HepG2 (cell line): ENCODE results near the gene TTYH2. TPM values are rescaled to one million over a fixed set of nuclear protein-coding genes. Genes with fewer than 3 reads are reported as not detected.

Experiments
- ATAC-seq: fragments of 200-7000 bp; cut with Tn5 transposase; 3 replicates; pipeline ENCODE4 v1.9.1; 2020; ENCODE audit warnings: mild to moderate bottlenecking, moderate library complexity
- BruUV-seq: library from RNA; stranded (reverse); fragments of 400-500 nt; replicated peaks from 2 replicates; lab custom pipeline; 2021; lab: Mats Ljungman, UMichigan
- CTCF ChIA-PET: fragments of 300-600 bp; formaldehyde crosslinking; extraction: SDS; loops from one replicate; lab custom pipeline; 2021; ENCODE audit warnings: low total read pairs, inconsistent platforms, low intra/inter-chr PET ratio; lab: Yijun Ruan, JAX
- POLR2A ChIA-PET: fragments of 350-600 bp; sonication (Branson Sonifier 250); formaldehyde crosslinking; loops from one replicate; lab custom pipeline; 2020; ENCODE audit warnings: antibody characterized with exemption, inconsistent platforms; lab: Yijun Ruan, JAX
- DNase-seq: peaks from one replicate; pipeline ENCODE4 v3.0.0-alpha.2; 2015; ENCODE audit warnings: low spot score
- FAIRE-seq: peaks from 3 replicates; lab custom pipeline; 2011; peaks lifted over from hg19 to GRCh38; lab: Jason Lieb, UNC
- H2AFZ ChIP-seq: one replicate; pipeline ENCODE4 v1.6.1; 2011; ENCODE audit warnings: low read length, inconsistent platforms
- H3K27ac ChIP-seq: fragments of 300-600 bp; 3 replicates; pipeline ENCODE4 v1.8.0; 2011; ENCODE audit warnings: mixed run types, mild to moderate bottlenecking, mixed read lengths, low read length, inconsistent platforms; ENCODE audit not compliant: insufficient read depth; ENCODE audit errors: extremely low read length
- H3K27me3 ChIP-seq, 2 experiments: fragments of 200-600 bp in 1 of 2; 2 replicates in 1 of 2; 3 replicates in 1 of 2; pipeline versions ENCODE4 v1.6.0 to v1.8.0; 2011; ENCODE audit warnings: low read length in 2 of 2, mild to moderate bottlenecking in 2 of 2, moderate library complexity in 2 of 2, inconsistent platforms in 1 of 2; ENCODE audit not compliant: insufficient read depth in 2 of 2, control insufficient read depth in 1 of 2
- H3K36me3 ChIP-seq, 2 experiments: fragments of 200-600 bp in 1 of 2; replicated peaks in 1 of 2; 2 replicates in 1 of 2; 3 replicates in 1 of 2; pipeline versions ENCODE4 v1.5.1 to v1.8.0; 2011; ENCODE audit warnings: low read length in 2 of 2, inconsistent platforms in 1 of 2; ENCODE audit not compliant: insufficient read depth in 2 of 2, control insufficient read depth in 1 of 2
- H3K4me1 ChIP-seq: 2 replicates; pipeline ENCODE4 v1.5.1; 2012; ENCODE audit warnings: low read length, inconsistent platforms; ENCODE audit not compliant: insufficient read depth
- H3K4me2 ChIP-seq: 2 replicates; pipeline ENCODE4 v1.6.0; 2011; ENCODE audit warnings: low read depth, low read length, inconsistent platforms
- H3K4me3 ChIP-seq, 3 experiments: fragments of 200-600 bp in 1 of 3; sonication (generic), shearing (Covaris generic) in 1 of 3; replicated peaks in 1 of 3; 2 replicates each; pipeline ENCODE4 v1.5.1; 2011 to 2016; ENCODE audit warnings: low read length in 3 of 3, inconsistent platforms in 2 of 3, low read depth in 2 of 3, mild to moderate bottlenecking in 2 of 3, control low read depth in 1 of 3, mixed read lengths in 1 of 3; ENCODE audit not compliant: insufficient read depth in 1 of 3
- H3K79me2 ChIP-seq: one replicate; pipeline ENCODE4 v1.6.1; 2011; ENCODE audit warnings: low read length, inconsistent platforms; ENCODE audit not compliant: insufficient read depth
- H3K9ac ChIP-seq: 2 replicates; pipeline ENCODE4 v1.6.0; 2011; ENCODE audit warnings: mild to moderate bottlenecking, low read depth, low read length, inconsistent platforms; ENCODE audit not compliant: insufficient read depth
- H3K9me3 ChIP-seq: 2 replicates; pipeline ENCODE4 v1.5.1; 2012; ENCODE audit warnings: mild to moderate bottlenecking, low read length
- H4K20me1 ChIP-seq: 2 replicates; pipeline ENCODE4 v1.6.0; 2011; ENCODE audit warnings: inconsistent platforms, mild to moderate bottlenecking, low read length, moderate library complexity; ENCODE audit not compliant: insufficient read depth
- ATAD3A ChIP-seq: sonication (generic); formaldehyde crosslinking; IDR thresholded peaks from 2 replicates; pipeline ENCODE4 v1.4.0; 2020; ENCODE audit warnings: missing genetic modification reagents
- ATF7 ChIP-seq, 2 experiments: fragments of 450-650 bp in 1 of 2; sonication (generic) in 1 of 2; formaldehyde crosslinking in 1 of 2; IDR thresholded peaks; 2 replicates each; pipeline versions ENCODE4 v1.4.0 to v1.6.1; 2016 to 2020; ENCODE audit warnings: antibody characterized with exemption in 1 of 2, mild to moderate bottlenecking in 1 of 2, missing genetic modification reagents in 1 of 2
- ATF7-NPFF ChIP-seq: sonication (generic); formaldehyde crosslinking; IDR thresholded peaks from 2 replicates; pipeline ENCODE4 v1.8.1; 2023; ENCODE audit warnings: mild to moderate bottlenecking, low read depth, missing genetic modification reagents, moderate library complexity
- ETV6 ChIP-seq: sonication (generic); formaldehyde crosslinking; conservative IDR thresholded peaks from 2 replicates; pipeline ENCODE4 v1.4.0; 2020; ENCODE audit warnings: missing genetic modification reagents
- HDAC6 ChIP-seq: fragments of 200-600 bp; sonication (generic); IDR thresholded peaks from 2 replicates; pipeline ENCODE4 v1.7.0; 2017; ENCODE audit warnings: mild to moderate bottlenecking, antibody characterized with exemption, low read length, low read depth
- KDM6A ChIP-seq: IDR thresholded peaks from 2 replicates; pipeline ENCODE4 v1.6.1; 2016; ENCODE audit warnings: low read depth
- KLF15 ChIP-seq: sonication (generic); formaldehyde crosslinking; IDR thresholded peaks from 2 replicates; pipeline ENCODE4 v1.8.1; 2023; ENCODE audit warnings: borderline replicate concordance, mild to moderate bottlenecking, inconsistent platforms, missing genetic modification reagents, mixed read lengths
- MAFK ChIP-seq, 2 experiments: IDR thresholded peaks in 1 of 2; conservative IDR thresholded peaks in 1 of 2; 2 replicates each; pipeline ENCODE4 v1.6.1; 2011; ENCODE audit warnings: improper control_type of control experiment in 2 of 2, low read length in 2 of 2
- MIER2 ChIP-seq: IDR thresholded peaks from 2 replicates; pipeline ENCODE4 v1.6.1; 2016; ENCODE audit warnings: missing biosample characterization, missing genetic modification reagents
- MTA3 ChIP-seq: sonication (generic); formaldehyde crosslinking; IDR thresholded peaks from 2 replicates; pipeline ENCODE4 v1.4.0; 2020; ENCODE audit warnings: missing genetic modification reagents
- RXRB ChIP-seq: IDR thresholded peaks from 2 replicates; pipeline ENCODE4 v1.6.1; 2016; ENCODE audit warnings: borderline replicate concordance, missing genetic modification reagents, missing compliant biosample characterization
- SALL2 ChIP-seq: sonication (generic); formaldehyde crosslinking; IDR thresholded peaks from 2 replicates; pipeline ENCODE4 v1.8.1; 2023; ENCODE audit warnings: mild to moderate bottlenecking, missing genetic modification reagents, inconsistent platforms
- YEATS2 ChIP-seq: sonication (generic); formaldehyde crosslinking; IDR thresholded peaks from 2 replicates; pipeline ENCODE4 v1.4.0; 2020; ENCODE audit warnings: missing genetic modification reagents, borderline replicate concordance
- ZNF143 ChIP-seq: sonication (generic); formaldehyde crosslinking; IDR thresholded peaks from 2 replicates; pipeline ENCODE4 v1.4.0; 2020; ENCODE audit warnings: missing genetic modification reagents
- ZNF224 ChIP-seq: sonication (generic); formaldehyde crosslinking; IDR thresholded peaks from 2 replicates; pipeline ENCODE4 v1.5.0; 2020; ENCODE audit warnings: mild to moderate bottlenecking, missing genetic modification reagents
- ZNF234 ChIP-seq: sonication (generic); formaldehyde crosslinking; conservative IDR thresholded peaks from 2 replicates; pipeline ENCODE4 v1.5.1; 2020; ENCODE audit warnings: mild to moderate bottlenecking, missing genetic modification reagents
- ZNF292 ChIP-seq: sonication (generic); formaldehyde crosslinking; IDR thresholded peaks from 2 replicates; pipeline ENCODE4 v1.8.1; 2022; ENCODE audit warnings: mild to moderate bottlenecking, low read depth, missing genetic modification reagents, borderline replicate concordance
- ZNF615 ChIP-seq: sonication (generic); formaldehyde crosslinking; IDR thresholded peaks from 2 replicates; pipeline ENCODE4 v1.5.0; 2020; ENCODE audit warnings: mild to moderate bottlenecking, missing genetic modification reagents, borderline replicate concordance
- WGBS: methylation state at CpG from one replicate; pipeline ENCODE4 v1.1.6; 2017; ENCODE audit warnings: low lambda C conversion rate; 5-methylcytosine and 5-hydroxymethylcytosine counted together
- in situ Hi-C: cut with HindIII; loops from 2 replicates; pipeline ENCODE4 v1.10.0; 2017; ENCODE audit warnings: low pct_unique_long_range_greater_than_20kb; ENCODE audit not compliant: extremely low pct_ligation_motif_present
- intact Hi-C: fragments of 100-400 bp; cut with micrococcal nuclease; formaldehyde crosslinking; loops from one replicate; pipeline ENCODE4 v1.10.0; 2022; ENCODE audit not compliant: unreplicated experiment
- polyA plus RNA-seq, 8 experiments: library from polyadenylated mRNA; depleted of rRNA in 3 of 8; stranded (reverse) in 7 of 8; unstranded in 1 of 8; fragments of >200 nt; fragmentation: Illumina TruSeq in 4 of 8; extraction: Trizol in 4 of 8; gene quantifications; 2 replicates each; pipeline versions ENCODE4 v1.2.1 to v1.2.3, GENCODE V29; 2011 to 2016; ENCODE audit warnings: low read depth in 4 of 8, missing spikeins in 1 of 8, mixed read lengths in 1 of 8; ENCODE audit not compliant: insufficient read depth in 1 of 8
- total RNA-seq, 5 experiments: library from RNA; depleted of rRNA; stranded (reverse); fragments of >200 nt; fragmentation: Illumina TruSeq; extraction: Trizol; gene quantifications; 2 replicates each; pipeline ENCODE4 v1.2.3, GENCODE V29; 2016; ENCODE audit warnings: low read depth in 1 of 5

The TTYH2 gene
- total and polyA plus RNA-seq, 2 of the 13 experiments (the other 11 are each of a cell fraction or from before 2014, with no cell fraction given) = 0.77 to 0.96 TPM

GRCh38 chr17:74223901-74224300 lies 10.5 kb downstream of the TTYH2 start:
- H3K9me3 ChIP-seq = no peaks in the 10 kb centered on the region
- no peaks in the 10 kb centered on the region for H3K36me3 ChIP-seq
- no TSS peak for BruUV-seq
- ChIA-PET POLR2A (no interaction called here), CTCF (no interaction called here)
- no peak overlapping the region for H3K27ac ChIP-seq
- intact Hi-C loops (no loop called here), in situ Hi-C loops (no loop called here)
- H3K9ac ChIP-seq = no peak overlapping the region
- no peaks in the 10 kb centered on the region for H4K20me1 ChIP-seq
- DNase-seq (no peak), ATAC-seq (no peak), FAIRE-seq (no peak)
- no peaks in the 10 kb centered on the region for H3K27me3 ChIP-seq
- no peak overlapping the region for H2AFZ ChIP-seq
- TF ChIP-seq ETV6 (CRISPR knock-in tag) (no peak), HDAC6 (no peak), YEATS2 (CRISPR knock-in tag) (no peak), ZNF224 (CRISPR knock-in tag) (no peak), ATF7-NPFF (CRISPR knock-in tag) (no peak), RXRB (CRISPR knock-in tag) (no peak), ZNF234 (CRISPR knock-in tag) (no peak), ZNF143 (CRISPR knock-in tag) (no peak), ATF7 (IDR thresholded peaks at IDR 0.05) (no peak), ATF7 (CRISPR knock-in tag; IDR thresholded peaks at IDR 0.05) (no peak), SALL2 (CRISPR knock-in tag) (no peak), MAFK (conservative IDR thresholded peaks at IDR 0.05 in 1 of 2, IDR thresholded peaks at IDR 0.05 in 1 of 2; ENCODE audit: low read length in 2 of 2) (no peak), KLF15 (no peak), ZNF615 (CRISPR knock-in tag) (no peak), KDM6A (CRISPR knock-in tag) (no peak), MIER2 (no peak), MTA3 (no peak), ATAD3A (no peak), ZNF292 (no peak)
- no peaks in the 10 kb centered on the region for H3K79me2 ChIP-seq
- 0 out of 2 replicates have a peak, but pooled peaks cover 9% of the 10 kb centered on the region for H3K4me1 ChIP-seq
- H3K4me3 ChIP-seq = no peak overlapping the region
- 73% methylated on average over 9 of the region's 14 CpGs for WGBS
- H3K4me2 ChIP-seq = no peak overlapping the region
